ENCODE data around the gene PRLR. TPM values are rescaled to one million over a fixed set of nuclear protein-coding genes. Genes with fewer than 3 reads are reported as not detected.
"Not testable (repeated sequence)": the region's sequence is repeated elsewhere in the genome, so short reads cannot be mapped to it uniquely, and the experiment has no call there.

PRLR gene
- not detected for polyA plus RNA-seq (2012; ENCODE audit: insufficient read depth, insufficient read length)

GRCh38 chr5:35230038-35230611, at the start of gene PRLR:
Gene PRLR (minus strand): TSS chr5:35230487. CDS start chr5:35089620, 140,867 bp downstream.
- no peak for DNase-seq (ENCODE audit: low read depth, low spot score)

GRCh38 chr5:35274839-35275509, 44.7 kb upstream of the PRLR start:
- DNase-seq (ENCODE audit: low read depth, low spot score), result no peak
- H3K4me3 ChIP-seq (ENCODE audit: low read length), result no peak overlapping the region

More at GRCh38 chr5:35230038-35230611, at the start of gene PRLR:
- no peak within 1 kb of the TSS for H3K4me3 ChIP-seq (ENCODE audit: low read length)

GRCh38 chr5:35269006-35269405, 38.7 kb upstream of the PRLR start:
- H3K4me3 ChIP-seq (ENCODE audit: low read length), result no peak overlapping the region
- DNase-seq (ENCODE audit: low read depth, low spot score), result no peak

- no peak overlapping the region for H3K4me3 ChIP-seq (ENCODE audit: low read length)
- no peak for DNase-seq (ENCODE audit: low read depth, low spot score)
Measured at GRCh38 chr5:35266276-35266675, 36.0 kb upstream of the PRLR start.

GRCh38 chr5:35264509-35264908, 34.2 kb upstream of the PRLR start:
- no peak for DNase-seq (ENCODE audit: low read depth, low spot score)
- H3K4me3 ChIP-seq (ENCODE audit: low read length), result no peak overlapping the region

GRCh38 chr5:35263266-35263877, 33.1 kb upstream of the PRLR start:
- no peak for DNase-seq (ENCODE audit: low read depth, low spot score)
- no peak overlapping the region for H3K4me3 ChIP-seq (ENCODE audit: low read length)

GRCh38 chr5:35253582-35253981, 23.3 kb upstream of the PRLR start:
- DNase-seq (ENCODE audit: low read depth, low spot score), result no peak

GRCh38 chr5:35252963-35253362, 22.7 kb upstream of the PRLR start:
- no peak for DNase-seq (ENCODE audit: low read depth, low spot score)
- H3K4me3 ChIP-seq (ENCODE audit: low read length), result no peak overlapping the region

More at GRCh38 chr5:35253582-35253981, 23.3 kb upstream of the PRLR start:
- H3K4me3 ChIP-seq (ENCODE audit: low read length), result no peak overlapping the region

- DNase-seq (ENCODE audit: low read depth, low spot score), result peak; percentile 20
Measured at GRCh38 chr5:35248843-35249780, 18.8 kb upstream of the PRLR start.

GRCh38 chr5:35247648-35248034, 17.4 kb upstream of the PRLR start:
- DNase-seq (ENCODE audit: low read depth, low spot score), result no peak
- no peak overlapping the region for H3K4me3 ChIP-seq (ENCODE audit: low read length)

More at GRCh38 chr5:35248843-35249780, 18.8 kb upstream of the PRLR start:
- H3K4me3 ChIP-seq (ENCODE audit: low read length), result peak overlapping the region; percentile 31

- H3K4me3 ChIP-seq (ENCODE audit: low read length), result no peak overlapping the region
- no peak for DNase-seq (ENCODE audit: low read depth, low spot score)
Measured at GRCh38 chr5:35246900-35247647, 16.8 kb upstream of the PRLR start.

GRCh38 chr5:35246411-35246810, 16.1 kb upstream of the PRLR start:
- peak; percentile 10 for DNase-seq (ENCODE audit: low read depth, low spot score)
- no peak overlapping the region for H3K4me3 ChIP-seq (ENCODE audit: low read length)

- not testable (repeated sequence) for H3K4me3 ChIP-seq (ENCODE audit: low read length); DNase-seq (ENCODE audit: low read depth, low spot score)
Measured at GRCh38 chr5:35245371-35245770, 15.1 kb upstream of the PRLR start.

- no peak for DNase-seq (ENCODE audit: low read depth, low spot score)
- no peak overlapping the region for H3K4me3 ChIP-seq (ENCODE audit: low read length)
Measured at GRCh38 chr5:35244171-35244570, 13.9 kb upstream of the PRLR start.

GRCh38 chr5:35242702-35243258, 12.5 kb upstream of the PRLR start:
- H3K4me3 ChIP-seq (ENCODE audit: low read length), result no peak overlapping the region
- no peak for DNase-seq (ENCODE audit: low read depth, low spot score)

GRCh38 chr5:35240892-35241291, 10.6 kb upstream of the PRLR start:
- H3K4me3 ChIP-seq (ENCODE audit: low read length), result no peak overlapping the region
- DNase-seq (ENCODE audit: low read depth, low spot score), result no peak

- DNase-seq (ENCODE audit: low read depth, low spot score), result no peak
- no peak overlapping the region for H3K4me3 ChIP-seq (ENCODE audit: low read length)
Measured at GRCh38 chr5:35239911-35240610, 9.8 kb upstream of the PRLR start.

- no peak overlapping the region for H3K4me3 ChIP-seq (ENCODE audit: low read length)
- DNase-seq (ENCODE audit: low read depth, low spot score), result no peak
Measured at GRCh38 chr5:35239476-35239875, 9.2 kb upstream of the PRLR start.

Measured in Jurkat, Clone E6-1 (cell line).